ENCODE results near the gene CCL26. TPM values are rescaled to one million over a fixed set of nuclear protein-coding genes. Genes with fewer than 3 reads are reported as not detected.

The CCL26 gene
- total RNA-seq, result not detected

DNA sequence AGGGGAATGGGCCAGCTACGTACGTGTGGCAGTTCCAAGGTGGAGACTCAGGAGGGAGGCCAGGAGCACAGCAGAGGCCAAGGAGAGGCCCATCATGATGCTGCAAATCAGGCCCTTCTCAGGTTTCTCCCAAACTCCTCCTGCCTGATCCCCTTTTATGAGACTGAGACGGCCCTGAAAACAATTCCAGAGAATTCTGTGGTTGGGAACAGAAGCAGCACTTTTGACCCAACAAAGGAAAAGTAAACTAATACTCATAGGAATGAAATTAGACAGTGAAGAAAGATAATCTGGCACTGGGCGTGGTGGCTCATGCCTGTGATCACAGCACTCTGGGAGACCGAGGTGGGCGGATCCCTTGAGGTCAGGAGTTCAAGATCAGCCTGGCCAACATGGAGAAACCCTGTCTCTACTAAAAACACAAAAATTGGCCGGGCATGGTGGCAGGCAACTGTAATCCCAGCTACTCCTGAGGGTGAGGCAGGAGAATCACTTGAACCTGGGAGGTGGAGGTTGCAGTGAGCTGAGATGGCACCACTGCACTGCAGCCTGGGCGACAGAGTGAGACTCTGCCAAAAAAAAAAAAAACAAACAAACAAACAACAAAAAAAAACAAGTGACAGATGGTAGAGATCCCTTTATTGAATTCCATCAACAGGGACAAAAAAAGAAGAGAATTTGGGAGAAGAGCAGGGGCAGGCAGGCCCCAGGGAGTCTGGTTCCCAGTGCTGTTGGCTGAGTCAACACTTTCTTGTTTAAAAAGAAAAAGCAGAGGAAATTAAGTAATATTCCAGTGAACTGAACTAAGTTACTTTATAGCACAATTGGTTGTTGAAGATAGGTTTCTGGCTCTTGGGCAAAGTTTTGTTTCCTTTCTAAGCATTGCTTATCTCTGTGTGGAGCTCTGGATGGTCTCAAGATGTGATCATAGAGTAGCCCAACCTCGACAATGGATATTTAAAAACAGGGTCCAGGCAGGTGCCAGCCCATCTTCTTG is at the start of gene CCL26:
TSS of gene CCL26 (minus strand) at position 131 of the 997 bp plus-strand sequence. CDS start at position 96, 35 bp downstream.
- Mint-ChIP-seq H3K27ac (no peak within 1 kb of the TSS), H3K4me3 (no peak within 1 kb of the TSS), H3K27me3 (no peaks in the 10 kb centered on the region), H3K9me3 (ENCODE audit: low read depth) (no peaks in the 10 kb centered on the region), H3K4me1 (peaks cover 21% of the 10 kb centered on the region), H3K36me3 (peaks cover 3% of the 10 kb centered on the region)
- CTCF ChIA-PET, result interaction anchor here (1.1 to 1.8 kb wide), 2 partner anchors 10 to 11 kb away, joined by 3 to 5 read pairs; no protein-coding TSS in a partner anchor
- DNase-seq (no peak), ATAC-seq (no peak)

- Mint-ChIP-seq H3K27ac (no peak overlapping the region), H3K27me3 (peaks cover 2% of the 10 kb centered on the region), H3K4me3 (no peak overlapping the region), H3K9me3 (ENCODE audit: low read depth) (no peaks in the 10 kb centered on the region), H3K4me1 (no peaks in the 10 kb centered on the region), H3K36me3 (no peaks in the 10 kb centered on the region)
- DNase-seq (no peak), ATAC-seq (no peak)
- CTCF ChIA-PET, result no interaction called here
Observed at GRCh38 chr7:75820688-75821087, 48.7 kb upstream of the CCL26 start.

- H3K36me3 Mint-ChIP-seq, result no peaks in the 10 kb centered on the region
- CTCF ChIA-PET, result no interaction called here
- H3K27me3 Mint-ChIP-seq, result peaks cover 2% of the 10 kb centered on the region
- ATAC-seq (no peak), DNase-seq (no peak)
- H3K4me3 Mint-ChIP-seq, result no peak overlapping the region
- H3K9me3 Mint-ChIP-seq (ENCODE audit: low read depth), result no peaks in the 10 kb centered on the region
- no peaks in the 10 kb centered on the region for H3K4me1 Mint-ChIP-seq
- H3K27ac Mint-ChIP-seq, result no peak overlapping the region
Observed at GRCh38 chr7:75819711-75820110, 47.7 kb upstream of the CCL26 start.

- no peak overlapping the region for H3K27ac Mint-ChIP-seq
- no peaks in the 10 kb centered on the region for H3K9me3 Mint-ChIP-seq (ENCODE audit: low read depth)
- no peak for DNase-seq
- H3K36me3 Mint-ChIP-seq, result no peaks in the 10 kb centered on the region
- no peak for ATAC-seq
- H3K4me1 Mint-ChIP-seq, result no peaks in the 10 kb centered on the region
- CTCF ChIA-PET, result no interaction called here
- no peak overlapping the region for H3K4me3 Mint-ChIP-seq
- peaks cover 2% of the 10 kb centered on the region for H3K27me3 Mint-ChIP-seq
Observed at GRCh38 chr7:75818472-75818871, 46.5 kb upstream of the CCL26 start.

DNA sequence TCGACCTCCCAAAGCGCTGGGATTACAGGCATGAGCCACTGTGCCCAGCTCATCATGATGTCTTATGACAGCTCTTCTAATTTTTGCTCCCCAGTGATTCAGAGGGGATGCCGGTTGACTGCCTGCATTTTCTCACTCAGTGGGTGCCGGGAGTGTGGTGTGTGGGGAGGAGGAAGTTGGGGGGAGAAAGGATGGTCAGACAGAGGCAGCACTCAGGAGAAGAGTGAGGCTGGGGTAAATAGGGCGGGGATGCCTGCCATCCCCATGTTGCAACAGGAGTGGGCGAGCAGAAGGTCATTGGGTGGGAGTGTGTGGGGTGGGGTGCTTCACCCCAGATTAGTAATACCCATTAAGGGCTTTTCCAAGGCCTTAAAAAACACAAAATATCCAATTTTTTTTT is 45.1 kb upstream of the CCL26 start:
- Mint-ChIP-seq H3K9me3 (ENCODE audit: low read depth) (no peaks in the 10 kb centered on the region), H3K27me3 (peaks cover 2% of the 10 kb centered on the region), H3K4me1 (no peaks in the 10 kb centered on the region), H3K36me3 (no peaks in the 10 kb centered on the region), H3K27ac (no peak overlapping the region), H3K4me3 (no peak overlapping the region)
- DNase-seq (no peak), ATAC-seq (no peak)
- CTCF ChIA-PET, result no interaction called here

- Mint-ChIP-seq H3K36me3 (no peaks in the 10 kb centered on the region), H3K27me3 (peaks cover 2% of the 10 kb centered on the region), H3K27ac (no peak overlapping the region), H3K4me3 (no peak overlapping the region), H3K9me3 (ENCODE audit: low read depth) (no peaks in the 10 kb centered on the region), H3K4me1 (no peaks in the 10 kb centered on the region)
- ATAC-seq, result no peak
- CTCF ChIA-PET, result no interaction called here
- DNase-seq, result no peak
Observed at GRCh38 chr7:75815418-75816064, 43.5 kb upstream of the CCL26 start.

DNA sequence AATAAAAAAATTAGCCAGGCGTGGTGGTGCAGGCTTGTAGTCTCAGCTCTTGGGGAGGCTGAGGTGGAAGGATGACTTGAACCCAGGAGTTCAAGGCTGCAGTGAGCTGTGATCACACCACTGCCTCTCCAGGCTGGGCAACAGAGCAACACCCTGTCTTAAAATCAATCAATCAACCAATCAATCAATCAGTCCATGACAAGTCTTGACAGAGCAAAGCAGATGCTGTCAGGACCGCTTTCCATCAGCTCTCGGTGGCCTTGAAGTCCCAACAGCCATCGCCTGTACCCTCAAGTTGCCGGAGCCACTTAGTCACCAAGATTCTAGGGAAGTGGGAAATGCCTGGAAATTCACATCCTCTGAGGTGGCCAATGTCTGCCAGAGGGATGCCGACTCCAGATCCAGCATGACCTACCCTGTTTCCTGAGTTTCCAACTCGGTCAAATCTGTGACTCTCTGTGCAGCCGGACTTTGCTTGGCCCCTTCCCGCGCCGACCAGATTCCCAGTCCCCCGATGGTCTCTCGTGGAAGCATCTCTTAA is 42.5 kb upstream of the CCL26 start:
- no peaks in the 10 kb centered on the region for H3K9me3 Mint-ChIP-seq (ENCODE audit: low read depth)
- no peaks in the 10 kb centered on the region for H3K4me1 Mint-ChIP-seq
- no peak overlapping the region for H3K27ac Mint-ChIP-seq
- peaks cover 2% of the 10 kb centered on the region for H3K27me3 Mint-ChIP-seq
- DNase-seq (no peak), ATAC-seq (no peak)
- CTCF ChIA-PET, result no interaction called here
- H3K36me3 Mint-ChIP-seq, result no peaks in the 10 kb centered on the region
- H3K4me3 Mint-ChIP-seq, result no peak overlapping the region

DNA sequence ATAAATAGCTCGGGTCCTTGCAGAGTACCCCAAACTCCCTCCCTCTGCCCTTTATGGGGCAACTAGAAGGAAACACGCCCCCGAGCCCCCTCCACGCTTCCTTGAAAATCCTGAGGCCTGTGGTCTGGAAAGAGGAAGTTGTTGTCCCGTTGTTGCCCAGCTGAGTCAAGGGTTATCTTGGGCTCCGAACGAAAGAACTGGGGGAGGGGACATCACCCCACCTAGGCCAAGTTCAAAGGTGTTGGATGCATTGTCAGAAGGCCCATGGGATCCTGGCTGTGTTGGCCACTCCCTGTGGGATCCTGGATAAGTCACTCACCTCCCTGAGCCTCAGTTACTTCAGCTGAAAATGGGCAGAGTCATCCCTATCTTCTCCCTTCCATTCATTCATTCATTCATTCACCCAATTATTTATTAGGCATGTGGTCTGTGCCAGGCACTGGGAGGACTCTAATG is 41.8 kb upstream of the CCL26 start, which contains the start of gene CCL24:
TSS of gene CCL24 (minus strand) at position 26 of the 456 bp plus-strand sequence. CDS start 91 bp downstream, outside the sequence.
- Mint-ChIP-seq H3K4me1 (no peaks in the 10 kb centered on the region), H3K27ac (no peak within 1 kb of the TSS), H3K4me3 (no peak within 1 kb of the TSS), H3K9me3 (ENCODE audit: low read depth) (no peaks in the 10 kb centered on the region), H3K27me3 (peaks cover 2% of the 10 kb centered on the region), H3K36me3 (no peaks in the 10 kb centered on the region)
- ATAC-seq (no peak), DNase-seq (no peak)
- CTCF ChIA-PET, result no interaction called here

DNA sequence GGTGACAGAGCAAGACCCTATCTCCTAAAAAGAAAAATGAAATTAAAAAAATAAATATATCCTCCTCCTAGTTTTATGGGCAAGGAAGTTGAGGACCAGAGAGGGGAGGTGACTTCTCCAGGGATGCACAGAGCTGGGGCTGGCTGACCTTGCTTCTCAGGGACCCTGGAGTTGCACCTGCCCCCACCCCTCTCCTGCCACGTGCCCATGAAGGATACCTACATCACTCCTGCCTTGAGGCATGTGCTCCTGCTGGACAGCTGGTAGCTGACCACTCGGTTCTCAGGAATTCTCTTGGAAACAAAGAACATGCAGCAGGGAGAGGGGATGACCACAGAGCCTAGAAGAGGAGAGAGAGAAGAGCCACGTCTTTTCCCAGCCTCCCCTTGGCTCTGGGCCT is 41.1 kb upstream of the CCL26 start:
- H3K9me3 Mint-ChIP-seq (ENCODE audit: low read depth), result no peaks in the 10 kb centered on the region
- no peak overlapping the region for H3K27ac Mint-ChIP-seq
- H3K27me3 Mint-ChIP-seq, result peaks cover 2% of the 10 kb centered on the region
- H3K4me1 Mint-ChIP-seq, result no peaks in the 10 kb centered on the region
- H3K36me3 Mint-ChIP-seq, result no peaks in the 10 kb centered on the region
- no peak for DNase-seq
- no peak overlapping the region for H3K4me3 Mint-ChIP-seq
- no peak for ATAC-seq
- CTCF ChIA-PET, result no interaction called here

DNA sequence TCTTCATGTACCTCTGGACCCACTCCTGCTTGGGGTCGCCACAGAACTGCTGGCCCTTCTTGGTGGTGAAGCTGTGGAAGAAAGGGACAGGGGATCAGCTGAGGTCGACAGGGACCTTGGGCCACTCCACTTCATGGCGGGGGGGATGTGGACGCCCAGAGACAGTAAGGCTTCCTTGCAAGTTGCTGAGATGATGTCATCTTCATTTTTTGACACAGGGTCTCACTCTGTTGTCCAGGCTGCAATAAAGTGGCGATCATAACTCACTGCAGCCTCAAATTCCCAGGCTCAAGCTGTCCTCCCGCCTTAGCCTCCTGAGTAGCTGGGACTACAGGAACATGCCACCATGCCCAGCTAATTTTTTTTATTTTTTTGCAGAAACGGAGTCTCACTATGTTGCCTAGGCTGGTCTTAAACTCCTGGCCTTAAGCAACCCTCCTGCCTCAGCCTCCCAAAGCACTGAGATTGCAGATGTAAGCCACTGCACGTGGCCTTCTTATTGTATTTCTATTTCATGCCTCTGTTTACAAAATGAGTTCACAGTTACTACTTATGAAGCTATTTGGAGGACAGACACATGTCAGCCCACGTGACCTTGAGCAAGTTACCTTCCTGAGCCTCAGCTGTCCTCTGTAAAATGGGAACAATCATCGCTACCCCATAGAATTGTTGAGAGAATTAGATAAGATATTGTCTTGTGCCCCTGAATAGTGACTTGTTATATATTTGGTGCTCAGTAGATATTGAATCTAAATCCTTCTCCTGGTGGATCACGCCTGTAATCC is 40.1 kb upstream of the CCL26 start:
- Mint-ChIP-seq H3K9me3 (ENCODE audit: low read depth) (peaks cover 4% of the 10 kb centered on the region), H3K4me1 (no peaks in the 10 kb centered on the region), H3K27me3 (peaks cover 2% of the 10 kb centered on the region), H3K36me3 (no peaks in the 10 kb centered on the region), H3K4me3 (no peak overlapping the region), H3K27ac (no peak overlapping the region)
- CTCF ChIA-PET, result no interaction called here
- ATAC-seq (no peak), DNase-seq (no peak)

- H3K27ac Mint-ChIP-seq, result no peak overlapping the region
- H3K9me3 Mint-ChIP-seq (ENCODE audit: low read depth), result peaks cover 4% of the 10 kb centered on the region
- CTCF ChIA-PET, result no interaction called here
- ATAC-seq (no peak), DNase-seq (no peak)
- H3K4me3 Mint-ChIP-seq, result no peak overlapping the region
- no peaks in the 10 kb centered on the region for H3K27me3 Mint-ChIP-seq
- H3K4me1 Mint-ChIP-seq, result no peaks in the 10 kb centered on the region
- H3K36me3 Mint-ChIP-seq, result peaks cover 3% of the 10 kb centered on the region
Observed at GRCh38 chr7:75809396-75809795, 37.4 kb upstream of the CCL26 start.

DNA sequence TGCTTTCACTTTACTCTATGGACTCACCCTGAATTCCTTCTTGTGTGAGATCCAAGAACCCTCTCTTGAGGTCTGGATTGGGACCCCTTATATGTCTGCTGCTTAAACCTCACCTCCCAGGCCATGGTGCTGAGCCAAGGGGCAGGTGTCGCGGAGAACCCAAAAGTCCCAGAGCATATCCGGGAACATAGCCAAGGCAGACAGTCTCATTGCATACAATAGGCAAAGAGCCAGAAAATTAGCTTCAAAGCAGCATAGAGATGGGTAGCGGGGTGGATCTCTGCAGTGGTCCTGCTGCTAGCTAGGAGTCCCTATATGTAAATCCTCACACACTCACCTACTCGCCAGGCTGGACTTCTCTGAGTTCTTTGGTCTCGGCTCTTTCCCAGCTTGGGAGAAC is 36.1 kb upstream of the CCL26 start:
- CTCF ChIA-PET, result no interaction called here
- H3K9me3 Mint-ChIP-seq (ENCODE audit: low read depth), result peaks cover 4% of the 10 kb centered on the region
- ATAC-seq, result no peak
- H3K36me3 Mint-ChIP-seq, result peaks cover 3% of the 10 kb centered on the region
- no peak for DNase-seq
- no peak overlapping the region for H3K27ac Mint-ChIP-seq
- no peaks in the 10 kb centered on the region for H3K27me3 Mint-ChIP-seq
- H3K4me1 Mint-ChIP-seq, result no peaks in the 10 kb centered on the region
- no peak overlapping the region for H3K4me3 Mint-ChIP-seq

DNA sequence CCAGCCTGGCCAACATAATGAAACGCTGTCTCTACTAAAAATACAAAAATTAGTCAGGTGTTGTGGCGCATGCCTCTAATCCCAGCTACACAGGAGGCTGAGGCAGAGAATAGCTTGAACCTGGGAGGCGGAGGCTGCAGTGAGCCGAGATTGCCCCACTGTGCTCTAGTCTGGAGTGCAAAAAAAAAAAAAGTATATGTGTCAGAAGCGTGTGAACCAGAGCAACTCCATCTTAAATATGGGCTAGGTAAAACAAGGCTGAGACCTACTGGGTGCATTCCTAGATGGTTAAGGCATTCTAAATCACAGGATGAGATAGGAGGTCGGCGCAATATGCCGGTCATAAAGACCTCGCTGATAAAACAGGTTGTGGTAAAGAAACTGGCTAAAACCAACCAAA is 35.4 kb upstream of the CCL26 start:
- no peaks in the 10 kb centered on the region for H3K27me3 Mint-ChIP-seq
- peaks cover 4% of the 10 kb centered on the region for H3K9me3 Mint-ChIP-seq (ENCODE audit: low read depth)
- ATAC-seq (no peak), DNase-seq (no peak)
- peaks cover 3% of the 10 kb centered on the region for H3K36me3 Mint-ChIP-seq
- CTCF ChIA-PET, result no interaction called here
- no peaks in the 10 kb centered on the region for H3K4me1 Mint-ChIP-seq
- H3K4me3 Mint-ChIP-seq, result no peak overlapping the region
- no peak overlapping the region for H3K27ac Mint-ChIP-seq

Measured in activated CD8-positive, alpha-beta memory T cell treated with anti-CD3 and anti-CD28 coated beads, Interleukin-2, amount 10 ng/mL, durations not matched to agents 7 days and 5 days (primary cell).